K562 (cell line): ENCODE data around the gene DYRK4. TPM values are rescaled to one million over a fixed set of nuclear protein-coding genes. Genes with fewer than 3 reads are reported as not detected.
"Not testable (repeated sequence)": the region's sequence is repeated elsewhere in the genome, so short reads cannot be mapped to it uniquely, and the experiment has no call there.

ENCODE experiments used
- ATAC-seq: fragments of 200-7000 bp; cut with Tn5 transposase; 3 replicates; pipeline ENCODE4 v1.9.1; 2020; ENCODE audit warnings: moderate library complexity
- BruUV-seq: library from RNA; stranded (reverse); fragments of 400-500 nt; replicated peaks from 2 replicates; lab custom pipeline; 2021; lab: Mats Ljungman, UMichigan
- CTCF ChIA-PET: fragments of 300-600 bp; formaldehyde crosslinking; extraction: SDS; loops from one replicate; lab custom pipeline; 2021; ENCODE audit warnings: low intra/inter-chr PET ratio; lab: Yijun Ruan, JAX
- POLR2A ChIA-PET: fragments of 300-600, 350-650 bp; sonication (Branson Sonifier 250); formaldehyde crosslinking; extraction: SDS; loops from one replicate; lab custom pipeline; 2021; ENCODE audit warnings: antibody characterized with exemption, inconsistent platforms; lab: Yijun Ruan, JAX
- DNase-seq, 4 experiments: peaks; one replicate each; pipeline versions ENCODE4 v3.0.0 to v3.0.0-alpha.2; 2011 to 2018; ENCODE audit warnings: low spot score in 3 of 4, mixed read lengths in 3 of 4; ENCODE audit errors: extremely low read depth in 1 of 4
- FAIRE-seq: peaks from 2 replicates; lab custom pipeline; 2011; peaks lifted over from hg19 to GRCh38; lab: Jason Lieb, UNC
- H2AFZ ChIP-seq: 2 replicates; pipeline ENCODE4 v1.6.0; 2011; ENCODE audit warnings: low read depth, low read length, control low read depth, inconsistent platforms
- H3K27ac ChIP-seq: fragments of 200-600 bp; 3 replicates; pipeline ENCODE4 v1.8.0; 2011; ENCODE audit warnings: low read depth, mild to moderate bottlenecking, control low read depth, inconsistent platforms, low read length, moderate library complexity, mixed read lengths; ENCODE audit errors: extremely low read depth
- H3K27me3 ChIP-seq, 2 experiments: fragments of 300-600 bp in 1 of 2; 2 replicates in 1 of 2; 3 replicates in 1 of 2; pipeline versions ENCODE4 v1.6.0 to v1.8.0; 2011; ENCODE audit warnings: inconsistent platforms in 2 of 2, low read length in 2 of 2, mild to moderate bottlenecking in 1 of 2, mixed read lengths in 1 of 2, moderate library complexity in 1 of 2; ENCODE audit not compliant: control insufficient read depth in 2 of 2, insufficient read depth in 2 of 2
- H3K36me3 ChIP-seq: fragments of 300-600 bp; 3 replicates; pipeline ENCODE4 v1.8.0; 2011; ENCODE audit warnings: mild to moderate bottlenecking, low read length, inconsistent platforms; ENCODE audit not compliant: control insufficient read depth, insufficient read depth
- H3K4me1 ChIP-seq, 2 experiments: fragments of 200-600 bp in 1 of 2; replicated peaks in 1 of 2; 2 replicates in 1 of 2; 3 replicates in 1 of 2; pipeline versions ENCODE4 v1.5.1 to v1.8.0; 2011; ENCODE audit warnings: inconsistent platforms in 2 of 2, low read length in 2 of 2, mild to moderate bottlenecking in 1 of 2, mixed read lengths in 1 of 2, moderate library complexity in 1 of 2; ENCODE audit not compliant: control insufficient read depth in 2 of 2, insufficient read depth in 2 of 2
- H3K4me2 ChIP-seq: 2 replicates; pipeline ENCODE4 v1.6.1; 2011; ENCODE audit warnings: low read length, control low read depth, inconsistent platforms, mixed read lengths; ENCODE audit not compliant: insufficient read depth
- H3K4me3 ChIP-seq: fragments of 200-600 bp; sonication (generic), shearing (Covaris generic); 2 replicates; pipeline ENCODE4 v1.5.1; 2016; ENCODE audit warnings: control low read depth, inconsistent platforms
- H3K79me2 ChIP-seq: fragments of 200-600 bp; 3 replicates; pipeline ENCODE4 v1.8.0; 2011; ENCODE audit warnings: low read length, inconsistent platforms; ENCODE audit not compliant: control insufficient read depth, insufficient read depth
- H3K9ac ChIP-seq, 2 experiments: 2 replicates each; pipeline versions ENCODE4 v1.6.0 to v1.6.1; 2011; ENCODE audit warnings: low read depth in 2 of 2, low read length in 2 of 2, control low read depth in 1 of 2, inconsistent platforms in 1 of 2, mild to moderate bottlenecking in 1 of 2, mixed read lengths in 1 of 2; ENCODE audit not compliant: insufficient read depth in 1 of 2
- H3K9me1 ChIP-seq: one replicate; pipeline ENCODE4 v1.6.0; 2011; ENCODE audit warnings: inconsistent platforms, mild to moderate bottlenecking, low read length, moderate library complexity; ENCODE audit not compliant: control insufficient read depth, insufficient read depth
- H3K9me3 ChIP-seq: replicated peaks from 2 replicates; pipeline ENCODE4 v1.5.1; 2011; ENCODE audit warnings: low read depth, low read length, inconsistent platforms; ENCODE audit not compliant: control insufficient read depth, insufficient read depth
- H4K20me1 ChIP-seq: replicated peaks from 2 replicates; pipeline ENCODE4 v1.6.1; 2011; ENCODE audit warnings: low read length, inconsistent platforms, mixed read lengths; ENCODE audit not compliant: control insufficient read depth, insufficient read depth
- ATF3 ChIP-seq, 2 experiments: fragments of 450-650 bp in 1 of 2; sonication (generic) in 1 of 2; formaldehyde crosslinking in 1 of 2; IDR thresholded peaks in 1 of 2; conservative IDR thresholded peaks in 1 of 2; 2 replicates each; pipeline versions ENCODE4 v1.6.1 to v1.8.1; 2016 to 2023; ENCODE audit warnings: mild to moderate bottlenecking in 2 of 2, moderate library complexity in 2 of 2, inconsistent platforms in 1 of 2, missing genetic modification reagents in 1 of 2
- E4F1 ChIP-seq: fragments of 250-450 bp; sonication (Bioruptor Pico); IDR thresholded peaks from 2 replicates; pipeline ENCODE4 v1.5.0; 2021; ENCODE audit warnings: mild to moderate bottlenecking, borderline replicate concordance
- ZBTB33 ChIP-seq: sonication (generic); formaldehyde crosslinking; IDR thresholded peaks from 2 replicates; pipeline ENCODE4 v1.8.1; 2023; ENCODE audit warnings: mild to moderate bottlenecking, missing genetic modification reagents
- WGBS: fragments of 100-300 bp; shearing (Covaris generic); methylation state at CpG from one replicate; pipeline ENCODE4 v1.1.6; 2016; ENCODE audit warnings: low coverage, mixed read lengths; ENCODE audit not compliant: insufficient coverage; ENCODE audit errors: missing lambda C conversion rate; 5-methylcytosine and 5-hydroxymethylcytosine counted together
- in situ Hi-C: fragments of 300-500 bp; cut with MboI; formaldehyde crosslinking; loops from 4 replicates; pipeline ENCODE4 v1.15.0; 2018; ENCODE audit warnings: inconsistent platforms, mixed read lengths
- intact Hi-C: fragments of 100-400 bp; cut with micrococcal nuclease; formaldehyde crosslinking; loops from 2 replicates; pipeline ENCODE4 v1.14.2; 2022
- polyA plus RNA-seq, 8 experiments: library from polyadenylated mRNA; depleted of rRNA in 4 of 8; stranded (reverse) in 5 of 8; unstranded in 3 of 8; fragments of >200 nt; fragmentation: Nextera tagmentation in 2 of 8; fragmentation: Illumina TruSeq in 1 of 8; extraction: Ambion mirVana in 2 of 8; extraction: Trizol in 1 of 8; gene quantifications; 2 replicates each; pipeline versions ENCODE4 v1.2.1 to v1.2.3, GENCODE V29; 2011 to 2014; ENCODE audit warnings: inconsistent platforms in 1 of 8, missing spikeins in 1 of 8
- total RNA-seq, 7 experiments: library from RNA; depleted of rRNA in 6 of 7; stranded (reverse); fragments of >200 nt in 6 of 7; fragmentation: Illumina TruSeq in 2 of 7; extraction: Trizol in 2 of 7; gene quantifications; 2 replicates each; pipeline versions ENCODE4 v1.2.1 to v1.2.3, GENCODE V29; 2011 to 2021; ENCODE audit warnings: low replicate concordance in 1 of 7

DYRK4 gene
- total and polyA plus RNA-seq, 9 of the 15 experiments (the other 6 are each of a cell fraction or from before 2014, with no cell fraction given) = 13.4 to 37.4 (median 22.2) TPM

- TF ChIP-seq ZBTB33 (CRISPR knock-in tag) = peak; percentile 74
These were observed at the start of gene DYRK4 (continued) for GRCh38 chr12:4562034-4562657.

- no TSS peak for BruUV-seq
- H3K9me3 ChIP-seq = no peaks in the 10 kb centered on the region
- in situ Hi-C loops = no loop called here
- H3K4me2 ChIP-seq = no peak overlapping the region
- FAIRE-seq (no peak), ATAC-seq (no peak)
- intact Hi-C loops = no loop called here
- CTCF ChIA-PET = no interaction called here
- no peaks in the 10 kb centered on the region for H3K9me1 ChIP-seq
- H3K36me3 ChIP-seq = peaks cover 10% of the 10 kb centered on the region; the same call in 1 of the 3 replicates
- H4K20me1 ChIP-seq = no peaks in the 10 kb centered on the region
- no peak overlapping the region for H3K27ac ChIP-seq
- no peak for TF ChIP-seq E4F1 (CRISPR knock-in tag)
- peak; percentile 21; the same call in 1 of the 2 replicates for TF ChIP-seq ATF3 (IDR thresholded peaks at IDR 0.05)
- TF ChIP-seq ATF3 (CRISPR knock-in tag; conservative IDR thresholded peaks at IDR 0.05) = no peak
- TF ChIP-seq, all 486 proteins: peak for 1
- Histone ChIP-seq H3K79me2 (no peaks in the 10 kb centered on the region), H3K9ac (no peak overlapping the region), H3K4me3 (no peak overlapping the region), H3K4me1 (no peaks in the 10 kb centered on the region), H3K27me3 (no peaks in the 10 kb centered on the region), H2AFZ (no peak overlapping the region)
- WGBS = 79% methylated on average over 5 of the region's 5 CpGs
- POLR2A ChIA-PET = no interaction called here
- no peak for DNase-seq
These were observed 43.8 kb upstream of the DYRK4 start for GRCh38 chr12:4518106-4518728.

GRCh38 chr12:4523443-4523842 is 38.6 kb upstream of the DYRK4 start:
- H3K9ac ChIP-seq, H3K4me1 ChIP-seq, in situ Hi-C loops, H3K27ac ChIP-seq, FAIRE-seq, ATAC-seq, H3K36me3 ChIP-seq, H3K27me3 ChIP-seq, intact Hi-C loops, H3K4me3 ChIP-seq, H3K9me1 ChIP-seq, H2AFZ ChIP-seq, BruUV-seq, H4K20me1 ChIP-seq, POLR2A ChIA-PET, H3K79me2 ChIP-seq, CTCF ChIA-PET, H3K9me3 ChIP-seq, DNase-seq, H3K4me2 ChIP-seq: not testable (repeated sequence)
- WGBS = 86% methylated on average over 4 of the region's 7 CpGs
